HCT116 (cell line): Measurements from ENCODE around the gene C19orf38. TPM values are rescaled to one million over a fixed set of nuclear protein-coding genes. Genes with fewer than 3 reads are reported as not detected.

Experiments
- ATAC-seq: fragments of 200-7000 bp; cut with Tn5 transposase; 2 replicates; pipeline ENCODE4 v1.9.1; 2020; ENCODE audit warnings: mild to moderate bottlenecking, moderate library complexity
- BruUV-seq: library from RNA; stranded (reverse); fragments of 400-500 nt; replicated peaks from 2 replicates; lab custom pipeline; 2021; lab: Mats Ljungman, UMichigan
- CTCF ChIA-PET: fragments of 300-600 bp; sonication (Branson Sonifier 250); formaldehyde crosslinking; loops from one replicate; lab custom pipeline; 2021; ENCODE audit warnings: antibody characterized with exemption; lab: Charles Lee
- POLR2A ChIA-PET: fragments of 300-600, 350-600 bp; sonication (Branson Sonifier 250); formaldehyde crosslinking; loops from one replicate; lab custom pipeline; 2021; ENCODE audit warnings: antibody characterized with exemption; lab: Charles Lee
- RAD21 ChIA-PET, 2 experiments: fragments of 300-600 bp; sonication (Branson Sonifier 250); formaldehyde crosslinking; loops; one replicate each; lab custom pipeline; 2023; ENCODE audit warnings: low total read pairs in 2 of 2; ENCODE audit not compliant: uncharacterized antibody in 2 of 2, unreplicated experiment in 2 of 2, low non-redundant PET in 1 of 2; lab: Charles Lee
- DNase-seq: peaks from one replicate; pipeline ENCODE4 v3.0.0-alpha.2; 2010; ENCODE audit warnings: low read depth, low spot score
- H2AFZ ChIP-seq: fragments of 200-600 bp; shearing (Covaris generic), sonication (generic); 2 replicates; pipeline ENCODE4 v1.6.1; 2017; ENCODE audit warnings: low read depth, mixed run types, mixed read lengths, antibody characterized with exemption, low read length; ENCODE audit not compliant: poor library complexity, severe bottlenecking
- H3K27ac ChIP-seq: 2 replicates; pipeline ENCODE4 v1.5.1; 2012; ENCODE audit warnings: low read depth, low read length
- H3K27me3 ChIP-seq: fragments of 200-600 bp; sonication (generic); 2 replicates; pipeline ENCODE4 v1.6.1; 2016; ENCODE audit warnings: mixed run types, low read length, mixed read lengths; ENCODE audit not compliant: insufficient read depth
- H3K36me3 ChIP-seq, 2 experiments: fragments of 200-500 bp in 1 of 2; fragments of 200-600 bp in 1 of 2; sonication (Bioruptor generic) in 1 of 2; sonication (generic) in 1 of 2; 2 replicates each; pipeline versions ENCODE4 v1.5.1 to v1.6.1; 2014 to 2016; ENCODE audit warnings: low read length in 2 of 2, inconsistent platforms in 1 of 2, mixed read lengths in 1 of 2, mixed run types in 1 of 2; ENCODE audit not compliant: insufficient read depth in 2 of 2, control insufficient read depth in 1 of 2
- H3K4me1 ChIP-seq, 2 experiments: fragments of 200-600 bp in 1 of 2; sonication (generic) in 1 of 2; 2 replicates each; pipeline versions ENCODE4 v1.5.1 to v1.6.1; 2012 to 2017; ENCODE audit warnings: low read length in 2 of 2, inconsistent platforms in 1 of 2, mild to moderate bottlenecking in 1 of 2, mixed read lengths in 1 of 2, mixed run types in 1 of 2, moderate library complexity in 1 of 2; ENCODE audit not compliant: insufficient read depth in 2 of 2, control insufficient read depth in 1 of 2
- H3K4me2 ChIP-seq: fragments of 200-600 bp; sonication (generic); 2 replicates; pipeline ENCODE4 v1.6.1; 2017; ENCODE audit warnings: mixed run types, low read length, mixed read lengths
- H3K4me3 ChIP-seq, 2 experiments: fragments of 200-600 bp in 1 of 2; sonication (generic) in 1 of 2; replicated peaks in 1 of 2; 2 replicates each; pipeline ENCODE4 v1.5.1; 2011 to 2016; ENCODE audit warnings: low read length in 2 of 2, control low read depth in 1 of 2, low read depth in 1 of 2, mild to moderate bottlenecking in 1 of 2, mixed read lengths in 1 of 2, mixed run types in 1 of 2
- H3K79me2 ChIP-seq: fragments of 200-600 bp; sonication (generic); 2 replicates; pipeline ENCODE4 v1.6.1; 2017; ENCODE audit warnings: mild to moderate bottlenecking, mixed run types, low read length, moderate library complexity, mixed read lengths; ENCODE audit not compliant: insufficient read depth
- H3K9ac ChIP-seq: fragments of 200-600 bp; sonication (generic); 2 replicates; pipeline ENCODE4 v1.6.1; 2016; ENCODE audit warnings: low read length, mixed read lengths
- H3K9me2 ChIP-seq: fragments of 200-600 bp; sonication (generic), shearing (Covaris generic); 2 replicates; pipeline ENCODE4 v1.6.1; 2017; ENCODE audit warnings: mixed run types, mild to moderate bottlenecking, moderate library complexity; ENCODE audit not compliant: insufficient read depth
- H3K9me3 ChIP-seq, 2 experiments: fragments of 200-500 bp in 1 of 2; fragments of 200-600 bp in 1 of 2; sonication (Bioruptor generic) in 1 of 2; sonication (generic) in 1 of 2; 2 replicates each; pipeline ENCODE4 v1.6.1; 2014 to 2017; ENCODE audit warnings: low read length in 2 of 2, mixed read lengths in 2 of 2, inconsistent platforms in 1 of 2, low read depth in 1 of 2, mild to moderate bottlenecking in 1 of 2, mixed run types in 1 of 2, moderate library complexity in 1 of 2; ENCODE audit not compliant: control insufficient read depth in 1 of 2, insufficient read depth in 1 of 2
- H4K20me1 ChIP-seq: fragments of 200-600 bp; sonication (generic), shearing (Covaris generic); 2 replicates; pipeline ENCODE4 v1.6.1; 2017; ENCODE audit warnings: mixed run types, mild to moderate bottlenecking, moderate library complexity; ENCODE audit not compliant: insufficient read depth
- ATF3 ChIP-seq: IDR thresholded peaks from 2 replicates; pipeline ENCODE4 v1.6.1; 2012
- CBX3 ChIP-seq: IDR thresholded peaks from 2 replicates; pipeline ENCODE4 v1.6.1; 2012; ENCODE audit warnings: low read depth
- CTCF ChIP-seq, 3 experiments: fragments of 200-600 bp in 1 of 3; sonication (generic) in 1 of 3; IDR thresholded peaks in 2 of 3; conservative IDR thresholded peaks in 1 of 3; 2 replicates each; pipeline ENCODE4 v1.5.1; 2012 to 2017; ENCODE audit warnings: low read depth in 2 of 3, low read length in 2 of 3, antibody characterized with exemption in 1 of 3, borderline replicate concordance in 1 of 3, control low read depth in 1 of 3, mild to moderate bottlenecking in 1 of 3, mixed read lengths in 1 of 3, mixed run types in 1 of 3, moderate library complexity in 1 of 3; ENCODE audit not compliant: insufficient read depth in 1 of 3
- EGR1 ChIP-seq: IDR thresholded peaks from 2 replicates; pipeline ENCODE4 v1.6.1; 2012; ENCODE audit warnings: low read depth
- ELF1 ChIP-seq: IDR thresholded peaks from 2 replicates; pipeline ENCODE4 v1.6.1; 2012; ENCODE audit warnings: low read depth, borderline replicate concordance
- MAX ChIP-seq: IDR thresholded peaks from 2 replicates; pipeline ENCODE4 v1.6.1; 2012
- POLR2A ChIP-seq: IDR thresholded peaks from 2 replicates; pipeline ENCODE4 v1.7.0; 2011; ENCODE audit warnings: borderline replicate concordance; ENCODE audit not compliant: insufficient read depth, insufficient read length; ENCODE audit errors: extremely low read depth
- RAD21 ChIP-seq: IDR thresholded peaks from 2 replicates; pipeline ENCODE4 v1.6.1; 2012; ENCODE audit warnings: low read depth, mild to moderate bottlenecking
- SP1 ChIP-seq: IDR thresholded peaks from 2 replicates; pipeline ENCODE4 v1.6.1; 2012; ENCODE audit warnings: low read depth
- TCF7L2 ChIP-seq: IDR thresholded peaks from 2 replicates; pipeline ENCODE4 v1.7.0; 2011; ENCODE audit warnings: borderline replicate concordance, inconsistent platforms; ENCODE audit not compliant: insufficient read depth, insufficient read length; ENCODE audit errors: extremely low read depth
- ZFX ChIP-seq: fragments of 450-650 bp; IDR thresholded peaks from 2 replicates; pipeline ENCODE4 v1.6.1; 2017
- ZNF274 ChIP-seq: fragments of 200-500 bp; sonication (Bioruptor generic); IDR thresholded peaks from 2 replicates; pipeline ENCODE4 v1.6.1; 2014; ENCODE audit warnings: mild to moderate bottlenecking, low read depth, low read length, inconsistent platforms
- intact Hi-C: fragments of 100-400 bp; cut with micrococcal nuclease; formaldehyde crosslinking; loops from 2 replicates; pipeline ENCODE4 v1.10.0; 2022
- total RNA-seq: library from RNA; stranded (reverse); gene quantifications from one replicate; pipeline ENCODE4 v1.2.1, GENCODE V29; 2021; ENCODE audit not compliant: unreplicated experiment

The C19orf38 gene
- total RNA-seq, 1 experiment from 2014 or later, result 0.74 TPM

- ChIA-PET CTCF (no interaction called here), POLR2A (no interaction called here), RAD21 (no interaction called here)
- ATAC-seq (no peak), DNase-seq (no peak)
- Histone ChIP-seq H3K9me2 (no peaks in the 10 kb centered on the region), H4K20me1 (no peaks in the 10 kb centered on the region), H3K4me3 (no peak overlapping the region), H3K4me1 (peaks cover 0 to 12% of the 10 kb centered on the region in 2 experiments), H2AFZ (no peak overlapping the region), H3K36me3 (peaks cover 16 to 24% of the 10 kb centered on the region in 2 experiments; a peak in 3 of 4 replicates), H3K9ac (no peak overlapping the region), H3K79me2 (peaks cover 21% of the 10 kb centered on the region), H3K9me3 (no peaks in the 10 kb centered on the region), H3K4me2 (no peak overlapping the region), H3K27ac (no peak overlapping the region), H3K27me3 (no peaks in the 10 kb centered on the region)
- TF ChIP-seq ATF3 (no peak), MAX (no peak), ZNF274 (no peak), EGR1 (no peak), ELF1 (no peak), TCF7L2 (no peak), SP1 (no peak), CBX3 (no peak), RAD21 (no peak), CTCF (IDR thresholded peaks at IDR 0.05 in 2 of 3, conservative IDR thresholded peaks at IDR 0.05 in 1 of 3; ENCODE audit: borderline replicate concordance in 1 of 3, insufficient read depth in 1 of 3, low read depth in 2 of 3, low read length in 2 of 3) (no peak), ZFX (no peak), POLR2A (no peak)
- BruUV-seq, result no TSS peak
- intact Hi-C loops, result no loop called here
These were observed 59.7 kb downstream of the C19orf38 start for GRCh38 chr19:10907925-10908324.
